ENCODE results near the gene ITGB2.
"Not testable (repeated sequence)": the region's sequence is repeated elsewhere in the genome, so short reads cannot be mapped to it uniquely, and the experiment has no call there.

Gene ITGB2

DNA sequence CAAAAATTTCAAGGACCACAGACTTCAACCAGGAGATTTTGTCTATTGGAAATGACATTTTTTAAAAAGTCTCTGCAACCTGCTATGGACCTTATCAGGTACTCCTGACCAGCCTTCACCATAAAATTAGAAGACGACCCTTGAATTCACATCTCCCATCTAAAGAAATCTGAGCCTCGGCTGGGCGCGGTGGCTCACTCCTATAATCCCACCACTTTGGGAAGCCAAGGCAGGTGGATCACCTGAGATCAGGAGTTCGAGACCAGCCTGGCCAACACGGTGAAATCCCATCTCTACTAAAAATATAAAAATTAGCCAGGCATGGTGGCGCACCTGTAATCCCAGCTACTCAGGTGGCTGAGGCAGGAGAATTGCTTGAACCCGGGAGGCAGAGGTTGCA lies 41.5 kb downstream of the ITGB2 start:
- DNase-seq = not testable (repeated sequence)

DNA sequence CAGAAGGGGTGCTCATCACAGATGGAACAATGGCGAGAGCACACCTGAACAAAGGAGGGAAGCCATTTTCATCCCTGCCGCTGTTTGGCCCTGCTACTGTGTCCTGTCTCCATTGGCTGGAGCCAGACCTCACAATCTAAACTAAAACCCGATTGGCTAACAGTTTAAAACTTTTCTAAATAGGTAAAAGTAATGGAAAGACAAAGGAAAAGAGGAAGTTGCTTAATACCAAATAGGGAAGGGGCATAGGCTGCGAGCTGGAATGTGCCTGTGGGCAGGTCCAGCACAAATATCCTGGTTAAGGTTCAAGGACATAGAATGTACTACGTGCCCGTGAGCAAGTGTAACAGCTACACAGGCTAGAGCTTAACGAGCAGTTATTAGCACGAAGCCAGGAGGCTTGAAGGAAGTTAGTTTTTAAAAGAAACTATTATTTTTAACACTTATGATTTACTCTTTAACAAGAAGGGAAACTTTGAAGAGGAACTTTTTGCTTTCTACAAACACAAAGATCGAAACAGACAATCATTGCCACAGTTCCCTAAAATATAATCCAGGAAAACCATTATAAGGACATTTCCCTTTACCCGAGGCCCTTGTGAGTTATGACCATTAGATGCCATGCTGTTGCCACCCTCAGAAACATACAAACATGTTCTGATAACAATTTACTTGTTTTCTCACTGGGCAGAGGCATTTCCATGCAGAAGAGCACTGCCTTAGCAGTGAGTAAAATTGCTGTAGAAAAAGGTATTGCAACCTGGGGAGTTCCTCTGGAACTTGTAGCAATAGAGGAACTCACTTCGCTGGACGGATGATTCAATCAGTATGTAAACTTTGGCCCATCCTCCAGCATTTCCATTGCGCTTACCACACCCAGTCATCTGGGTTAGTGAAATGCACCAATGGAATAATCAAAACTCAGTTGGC lies 42.4 kb downstream of the ITGB2 start:
- DNase-seq = no peak

DNA sequence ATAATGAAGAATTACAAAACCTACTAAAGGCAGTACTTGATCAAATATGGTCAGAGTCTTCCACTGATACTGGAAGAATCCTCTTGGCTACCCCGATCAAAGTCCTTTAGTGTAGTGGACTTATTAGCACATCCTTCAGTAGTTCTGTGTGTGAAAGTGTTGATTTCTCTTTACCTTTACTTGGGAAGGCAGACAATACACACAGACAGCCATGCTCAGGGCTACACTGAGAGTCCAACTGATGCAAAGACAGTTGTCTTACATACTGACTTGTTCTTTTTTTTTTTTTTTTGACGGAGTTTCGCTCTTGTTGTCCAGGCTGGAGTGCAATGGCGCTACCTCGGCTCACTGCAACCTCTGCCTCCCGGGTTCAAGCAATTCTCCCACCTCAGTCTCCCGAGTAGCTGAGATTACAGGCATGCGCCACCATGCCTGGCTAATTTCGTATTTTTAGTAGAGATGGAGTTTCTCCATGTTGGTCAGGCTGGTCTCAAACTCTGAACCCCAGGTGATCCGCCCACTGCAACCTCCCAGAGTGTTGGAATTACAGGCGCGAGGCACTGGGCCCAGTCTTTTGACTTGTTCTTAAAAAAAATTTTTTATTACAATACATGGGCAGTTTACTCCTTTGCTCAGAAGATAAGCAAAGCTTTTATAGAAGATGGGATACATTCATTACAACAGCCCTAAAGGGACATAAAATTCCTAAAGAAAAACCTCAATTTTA lies 43.7 kb downstream of the ITGB2 start:
- no peak for DNase-seq

DNA sequence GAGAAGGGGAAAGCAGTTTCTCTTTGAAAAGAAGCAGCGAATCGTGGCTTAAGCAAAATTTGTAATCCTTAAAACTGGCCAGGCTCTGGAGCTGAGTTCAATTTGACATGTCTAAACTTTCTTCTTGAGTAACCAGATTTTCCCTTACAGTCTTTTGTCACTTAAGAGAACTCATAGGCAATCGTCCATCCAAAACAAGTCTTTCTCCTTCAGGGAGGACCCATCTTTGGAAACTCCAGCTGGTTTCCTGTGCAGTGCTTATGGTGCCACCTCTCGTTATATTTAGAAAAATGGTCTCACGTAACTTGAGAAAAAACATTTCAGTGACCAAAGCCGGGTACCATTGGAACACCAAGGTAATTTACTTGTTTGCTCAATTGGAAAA lies 45.4 kb downstream of the ITGB2 start:
- peak; percentile 29 for DNase-seq

DNA sequence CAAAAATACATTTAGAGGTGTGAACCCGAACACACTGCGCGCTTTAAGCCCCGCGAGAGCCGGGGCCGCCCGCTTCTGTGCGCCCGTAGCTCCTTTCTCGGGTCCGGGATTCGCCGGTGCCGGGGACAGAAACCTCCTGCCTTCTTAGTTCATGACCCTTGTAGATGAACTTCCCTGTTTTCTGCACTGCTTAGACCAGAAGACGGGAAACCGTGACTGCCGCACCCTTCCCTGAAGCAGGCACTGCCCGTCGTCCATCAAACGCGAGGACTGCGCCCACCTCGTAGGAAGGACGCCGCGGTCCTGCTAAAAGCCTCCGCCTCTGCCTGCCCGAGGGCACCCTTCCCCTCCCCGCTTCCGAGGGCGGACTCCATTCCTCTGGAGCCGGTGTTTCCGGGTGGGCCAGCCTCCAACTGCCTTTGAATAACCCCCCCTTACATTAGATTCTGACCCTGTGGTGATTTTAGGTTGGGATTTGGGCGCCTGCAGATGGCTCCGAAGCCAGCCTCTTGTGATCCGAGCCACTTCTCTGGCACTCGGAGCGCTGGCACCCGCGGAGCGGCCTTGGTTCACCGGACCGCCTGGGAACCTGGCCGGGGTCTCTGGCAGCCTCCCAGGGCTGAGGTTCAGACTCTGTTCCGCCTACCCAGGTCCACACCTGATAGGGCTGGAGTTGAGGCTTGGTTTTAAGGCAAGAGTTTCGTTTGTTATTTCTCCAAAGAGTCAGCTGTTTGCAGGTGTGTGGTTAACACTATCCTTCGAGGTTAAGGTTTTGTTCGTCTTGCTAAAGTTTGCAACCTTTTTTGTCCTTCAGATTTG lies 46.0 kb downstream of the ITGB2 start:
- no peak for DNase-seq

DNA sequence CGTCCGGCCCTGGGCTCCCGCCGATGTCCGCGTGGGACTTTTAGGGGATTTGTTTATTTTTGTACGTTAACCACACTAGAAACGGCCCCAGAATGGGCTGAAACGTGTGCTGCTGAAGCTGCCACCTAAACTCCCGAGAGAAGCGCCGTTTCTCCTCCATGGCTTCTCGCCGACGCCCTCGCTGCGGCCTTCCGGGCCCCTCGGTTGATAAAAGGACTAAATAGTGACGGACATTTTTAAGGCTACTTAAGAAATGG lies 46.5 kb downstream of the ITGB2 start:
- no peak for DNase-seq

DNA sequence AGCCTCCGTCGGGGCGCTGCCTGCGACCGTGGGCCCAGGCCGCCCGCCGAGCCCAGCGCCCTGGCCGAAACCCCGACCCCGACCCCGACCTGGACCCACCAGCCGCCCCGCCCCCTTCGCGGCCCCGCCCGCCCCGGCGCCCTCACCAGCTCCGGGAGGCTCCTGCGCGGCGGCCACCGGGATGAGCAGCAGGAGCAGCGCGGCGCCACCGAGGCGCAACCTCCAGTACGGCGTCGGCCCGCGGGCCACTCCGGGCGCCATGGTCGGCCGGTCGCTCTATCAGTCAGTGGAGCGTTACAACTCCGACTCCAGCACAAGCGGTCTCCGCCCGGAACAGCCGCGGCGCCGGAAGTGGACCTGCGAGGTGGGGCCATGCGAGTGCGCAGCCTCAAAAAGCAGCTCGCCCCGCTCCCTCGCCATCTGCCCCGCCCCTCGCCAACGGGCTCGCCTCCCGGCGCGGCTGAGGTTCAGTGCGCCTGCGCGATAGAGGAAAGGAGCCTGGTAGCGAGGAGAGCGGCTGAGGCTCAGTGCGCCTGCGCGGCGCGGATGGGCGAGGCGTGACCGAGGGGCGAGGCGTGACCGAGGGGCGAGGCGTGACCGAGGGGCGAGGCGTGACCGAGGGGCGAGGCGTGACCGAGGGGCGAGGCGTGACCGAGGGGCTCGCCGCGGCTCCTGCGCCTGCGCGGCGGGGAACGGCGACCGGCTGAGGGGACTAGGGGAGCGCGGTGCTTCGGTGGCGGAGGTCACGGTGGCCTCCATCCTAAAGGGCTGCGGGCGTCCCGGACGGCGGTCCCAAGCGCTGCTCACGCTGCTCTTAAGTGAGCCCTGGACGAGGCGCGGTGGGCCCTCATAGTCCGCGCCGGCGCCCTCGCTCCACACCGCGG lies 47.1 kb downstream of the ITGB2 start, which contains the start of gene PTTG1IP:
Gene PTTG1IP (minus strand): TSS at position 335 of the 884 bp plus-strand sequence. CDS start 74 bp downstream, at position 261.
- peak; percentile 93 for DNase-seq

DNA sequence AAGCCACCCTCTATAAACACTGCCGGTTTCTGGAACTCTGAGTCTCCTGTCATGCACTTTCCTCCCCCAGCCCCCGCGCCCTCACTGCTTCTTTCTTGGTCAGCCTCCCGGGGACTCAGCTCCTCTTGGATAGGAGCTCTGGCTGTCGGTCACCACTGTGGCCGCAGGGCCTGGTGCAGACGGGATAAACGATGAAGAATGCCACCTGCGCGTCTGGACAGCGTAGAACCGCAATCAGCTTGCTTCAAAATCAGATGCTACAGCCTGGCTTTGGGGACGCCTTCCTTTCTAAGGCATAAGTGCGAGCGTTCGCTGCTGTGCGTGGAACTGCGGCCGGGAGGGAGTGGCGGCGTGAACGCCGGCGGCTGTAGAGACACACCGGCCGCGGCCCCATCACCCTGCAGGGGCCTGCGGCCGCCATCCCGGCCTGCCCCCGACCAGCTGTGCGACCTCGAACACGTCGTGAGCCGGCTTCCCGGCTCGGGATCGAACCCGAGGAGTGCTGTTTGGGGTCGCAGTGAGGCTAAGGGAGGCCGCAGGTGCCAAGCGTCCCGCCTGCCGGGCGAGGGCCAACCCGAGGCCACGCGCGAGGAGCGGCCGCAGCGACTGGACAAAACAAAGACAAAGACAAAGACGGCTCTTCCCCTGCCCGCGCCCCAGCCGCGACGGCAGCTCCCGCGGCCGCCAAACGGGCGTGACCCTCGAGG lies 47.9 kb downstream of the ITGB2 start:
- DNase-seq = no peak

DNA sequence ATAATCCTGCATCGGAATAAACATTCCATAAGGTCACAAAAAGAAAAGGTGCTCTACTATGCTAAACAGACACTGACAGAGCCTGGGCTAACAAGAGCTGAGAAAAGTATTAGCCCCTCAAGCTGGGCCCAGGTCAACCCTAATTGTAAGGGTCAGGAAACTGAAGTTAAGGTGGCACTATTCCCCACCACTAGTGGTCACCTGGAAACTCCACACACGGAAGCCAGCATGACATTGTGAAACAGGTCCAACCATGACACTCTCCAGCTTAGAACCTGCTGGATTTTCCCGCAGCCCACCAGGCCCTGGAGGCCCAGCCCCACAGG lies 48.4 kb downstream of the ITGB2 start:
- DNase-seq = no peak

DNA sequence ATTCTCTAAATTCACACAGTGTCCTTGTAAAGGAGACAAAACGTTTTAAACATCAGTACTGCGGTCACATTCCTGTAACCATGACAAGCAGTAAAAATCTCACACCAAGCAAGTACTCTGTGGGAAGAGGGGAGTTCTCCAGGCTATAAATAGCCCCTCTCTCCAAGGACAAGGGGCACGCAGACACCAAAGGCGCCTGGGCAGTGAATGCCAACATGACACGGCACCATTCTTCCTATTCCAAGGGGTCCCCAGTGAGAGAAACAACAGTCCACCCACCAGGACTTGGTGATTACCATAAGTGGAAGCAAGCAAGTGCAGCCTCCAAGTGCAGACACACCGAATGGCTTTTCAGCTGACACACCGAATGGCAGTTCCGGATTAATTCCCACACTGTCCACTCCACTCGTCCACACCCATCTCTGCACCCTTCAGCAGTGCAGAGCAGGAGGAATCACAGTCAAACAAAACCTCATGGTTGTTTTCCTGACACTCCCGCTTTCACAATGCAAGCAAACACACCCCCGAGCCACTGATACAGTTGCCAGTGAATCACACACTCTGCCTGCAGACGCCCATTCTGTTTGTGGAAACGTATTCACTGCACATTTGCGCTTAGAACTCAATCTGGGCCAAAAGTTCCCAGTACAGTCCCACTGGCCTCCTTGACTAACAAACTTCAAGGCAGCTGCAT lies 49.0 kb downstream of the ITGB2 start:
- no peak for DNase-seq

DNA sequence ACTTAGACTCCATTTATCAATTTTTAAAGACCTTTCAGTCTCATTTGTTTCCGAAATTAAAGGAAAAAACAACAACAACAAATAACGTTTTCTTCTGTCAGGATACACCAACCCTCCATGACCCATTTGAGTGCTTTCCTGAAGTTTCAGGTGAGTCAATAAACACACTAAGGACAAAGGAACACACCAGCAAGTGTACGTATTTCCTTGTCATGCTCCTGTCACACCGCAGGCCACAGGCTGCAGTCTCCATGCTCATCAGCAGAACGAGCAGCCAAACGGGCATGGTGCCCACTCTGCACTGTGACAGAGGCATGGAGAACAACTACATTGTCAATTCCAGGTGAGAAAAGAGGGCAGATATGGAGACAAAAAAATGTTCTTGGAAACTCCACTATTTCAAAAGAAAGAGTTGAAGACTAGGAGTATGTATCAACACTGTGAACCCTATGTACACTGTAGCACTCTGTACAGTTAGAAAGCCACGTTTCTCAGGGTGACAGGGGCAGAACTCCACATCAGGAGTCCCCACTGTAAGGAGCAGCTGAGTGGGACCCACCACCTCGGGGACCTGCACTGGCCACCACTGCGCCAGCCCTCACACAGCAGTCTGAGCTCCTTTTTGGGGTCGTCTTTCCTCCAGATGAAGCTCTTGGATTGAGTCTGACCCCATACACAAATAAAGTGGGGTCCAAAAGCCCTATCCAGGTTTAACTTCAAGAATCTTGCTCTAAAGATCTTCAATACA lies 49.8 kb downstream of the ITGB2 start:
- DNase-seq = no peak

DNA sequence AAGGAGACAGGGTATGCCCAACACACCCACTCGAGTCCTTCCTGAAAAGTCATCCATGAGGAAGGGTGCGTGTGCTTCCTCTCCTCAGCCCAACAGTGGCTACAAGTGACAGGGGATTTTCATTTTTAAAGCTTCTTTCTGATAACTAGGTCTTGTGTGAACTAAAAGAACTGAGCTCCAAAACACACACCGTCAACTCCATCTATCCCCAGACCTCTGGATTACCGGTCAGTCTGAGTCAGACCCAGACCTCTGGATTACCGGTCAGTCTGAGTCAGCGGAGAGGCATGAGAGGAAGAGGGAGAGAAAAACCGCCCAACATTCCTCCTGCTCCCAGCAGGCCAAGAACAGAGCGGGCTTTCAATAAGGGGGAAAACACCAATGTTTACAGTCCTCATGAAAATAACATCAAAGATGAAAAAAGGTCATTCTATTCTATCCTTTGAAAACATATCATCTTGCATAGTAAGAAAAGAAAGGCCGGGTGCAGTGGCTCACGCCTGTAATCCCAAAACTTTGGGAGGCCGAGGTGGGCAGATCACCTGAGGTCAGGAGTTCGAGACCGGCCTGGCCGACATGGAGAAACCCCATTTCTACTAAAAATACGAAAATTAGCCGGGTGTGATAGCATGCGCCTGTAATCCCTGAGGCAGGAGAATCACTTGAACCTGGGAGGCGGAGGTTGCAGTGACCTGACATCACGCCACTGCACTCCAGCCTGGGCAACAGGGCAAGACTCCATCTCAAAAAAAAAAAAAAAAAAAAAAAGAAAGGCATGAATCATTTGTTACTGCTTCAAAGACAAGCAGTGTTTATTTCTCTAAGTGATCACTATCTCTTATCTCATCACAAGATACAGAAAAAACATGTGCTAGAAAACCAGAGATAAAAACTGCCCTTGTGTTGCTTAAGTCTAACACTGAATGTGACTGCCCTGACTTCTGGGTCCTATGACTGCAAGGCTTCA lies 50.6 kb downstream of the ITGB2 start:
- DNase-seq = no peak

DNA sequence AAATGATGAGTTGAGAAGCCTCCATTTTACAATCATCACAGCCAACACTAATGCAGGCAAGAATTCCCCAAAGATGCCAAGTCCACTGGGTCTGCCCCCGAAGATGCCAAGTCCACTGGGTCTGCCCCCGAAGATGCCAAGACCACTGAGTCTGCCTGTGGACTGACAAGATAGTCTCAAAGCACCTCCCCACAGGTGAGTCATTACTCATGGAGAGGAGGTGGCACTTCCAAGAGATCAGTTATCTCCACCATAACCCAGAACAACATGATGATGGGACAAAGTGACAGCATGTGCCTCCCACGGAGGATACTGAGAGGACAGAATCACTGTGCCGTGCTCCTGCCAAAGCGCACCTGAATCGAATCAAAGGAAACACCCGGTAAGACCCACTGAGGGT lies 52.0 kb downstream of the ITGB2 start:
- no peak for DNase-seq

DNA sequence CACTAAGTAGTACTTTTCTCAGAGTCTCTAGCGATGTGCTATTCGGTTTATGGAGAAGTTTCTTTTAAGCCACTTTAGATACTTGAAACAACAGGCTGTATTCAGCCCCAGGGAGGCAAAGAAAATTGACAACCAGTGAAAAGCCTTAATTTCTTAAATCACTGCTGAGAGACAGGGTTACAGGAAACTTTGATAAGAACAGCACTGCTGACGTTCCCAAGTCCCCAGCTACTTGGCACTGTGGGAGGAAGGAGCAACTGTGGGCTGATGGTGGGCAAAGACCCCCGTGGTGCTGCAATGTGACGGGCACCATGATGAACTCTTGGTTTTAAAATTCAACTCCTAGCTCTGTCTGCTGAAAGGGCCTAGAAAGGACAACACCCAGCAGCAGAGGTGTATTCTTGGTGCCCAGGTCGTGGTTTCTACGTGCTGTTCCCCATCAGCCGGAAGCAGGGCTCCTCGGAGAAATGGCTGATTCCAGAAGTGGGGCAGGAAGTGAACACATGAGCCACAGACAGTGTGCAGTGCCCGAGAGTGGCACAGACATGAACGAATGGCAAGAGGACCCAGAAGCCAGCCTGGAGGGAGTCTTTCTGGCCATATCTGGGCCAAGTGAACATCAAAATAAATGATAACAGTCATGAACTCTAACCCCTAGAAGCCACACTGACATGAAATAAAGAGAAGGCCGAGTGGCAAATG lies 52.5 kb downstream of the ITGB2 start:
- DNase-seq = no peak

DNA sequence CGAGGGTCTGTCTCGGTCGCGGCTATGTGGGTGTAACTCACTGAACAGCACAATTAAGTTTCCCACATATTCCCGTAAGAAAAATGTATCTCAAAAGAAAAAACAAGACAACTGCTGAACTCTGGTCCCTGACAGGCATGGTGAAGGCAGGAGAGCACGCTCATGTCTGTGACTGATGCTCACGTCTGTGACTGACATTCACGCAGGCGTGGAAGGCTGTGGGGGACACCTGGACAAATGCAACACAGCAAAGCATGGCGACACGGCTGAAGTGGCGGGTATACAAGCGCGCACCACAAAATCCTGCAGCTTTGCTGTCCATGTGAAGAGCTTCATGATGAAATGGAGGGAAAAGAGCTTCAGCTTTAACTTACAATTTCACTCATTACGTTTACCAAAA lies 53.2 kb downstream of the ITGB2 start:
- DNase-seq = no peak

DNA sequence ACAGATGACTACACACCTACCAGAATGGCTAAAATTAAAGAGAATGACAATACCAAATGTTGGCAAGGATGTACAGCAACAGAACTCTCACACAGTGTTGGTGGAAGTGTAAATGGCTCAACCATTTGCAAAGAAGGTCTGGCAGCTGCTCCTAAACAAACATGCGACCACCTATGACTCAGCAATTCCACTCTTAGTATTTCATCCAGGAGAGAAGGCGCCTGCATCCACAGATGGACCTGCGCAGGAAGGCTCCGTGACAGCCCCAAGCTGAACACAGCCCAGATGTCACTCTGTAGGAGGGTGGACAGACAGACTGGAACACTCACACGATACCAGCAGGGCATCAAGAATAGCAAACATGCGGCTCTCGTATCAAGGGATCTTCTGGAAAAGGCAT lies 53.9 kb downstream of the ITGB2 start:
- DNase-seq = peak; percentile 61

DNA sequence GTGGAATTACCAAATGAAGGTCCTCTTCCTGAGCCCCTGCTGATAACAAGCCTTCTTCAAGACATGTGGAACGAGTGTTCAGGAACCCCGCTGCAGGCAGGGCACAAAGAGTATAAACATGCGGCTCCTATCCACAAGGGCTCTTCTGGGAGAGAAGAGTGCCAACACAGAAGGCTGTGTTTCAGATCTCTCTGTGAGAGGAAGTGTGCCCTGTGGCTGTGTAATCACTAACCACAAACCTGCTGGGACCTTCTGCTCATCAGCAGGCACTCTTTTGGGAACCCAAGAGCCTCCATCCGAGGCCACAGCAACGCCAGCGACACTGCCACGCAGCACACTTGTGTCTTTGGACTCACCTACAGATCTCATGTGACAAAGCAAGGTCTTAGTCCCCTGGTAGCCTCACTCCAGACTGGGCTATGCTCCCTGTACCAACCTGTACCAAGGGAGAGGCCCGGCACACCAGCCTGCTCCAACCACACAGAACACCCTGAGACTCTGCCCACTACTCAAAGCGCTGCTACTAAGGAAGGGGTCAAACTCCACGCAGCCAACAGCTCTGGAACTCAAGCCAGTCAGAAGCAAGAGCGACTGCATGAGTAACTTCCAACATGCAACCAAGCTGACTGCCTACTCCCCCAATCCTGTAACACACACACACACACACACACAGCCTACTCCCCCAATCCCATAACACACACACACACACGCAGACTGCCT lies 55.0 kb downstream of the ITGB2 start:
- no peak for DNase-seq

Measured in NCI-H1694 (cell line).